HepG2 (cell line): ENCODE measurements around the gene CDT1. TPM values are rescaled to one million over a fixed set of nuclear protein-coding genes. Genes with fewer than 3 reads are reported as not detected.

Experiments
- ARID5B ChIP-seq: IDR thresholded peaks from 2 replicates; pipeline ENCODE4 v1.4.0; 2020; ENCODE audit warnings: mild to moderate bottlenecking, missing genetic modification reagents
- CBFB ChIP-seq: sonication (generic); formaldehyde crosslinking; IDR thresholded peaks from 2 replicates; pipeline ENCODE4 v1.4.0; 2020; ENCODE audit warnings: missing genetic modification reagents
- JDP2 ChIP-seq: sonication (generic); formaldehyde crosslinking; IDR thresholded peaks from 2 replicates; pipeline ENCODE4 v1.8.1; 2022; ENCODE audit warnings: missing genetic modification reagents, borderline replicate concordance
- MTERF4 ChIP-seq: sonication (generic); formaldehyde crosslinking; IDR thresholded peaks from 2 replicates; pipeline ENCODE4 v1.8.0; 2023; ENCODE audit warnings: mild to moderate bottlenecking, missing genetic modification reagents
- NR2C2 ChIP-seq: sonication (generic); formaldehyde crosslinking; IDR thresholded peaks from 2 replicates; pipeline ENCODE4 v1.4.0; 2020; ENCODE audit warnings: missing genetic modification reagents, mild to moderate bottlenecking, moderate library complexity, borderline replicate concordance
- PRPF4 ChIP-seq: fragments of 200-400 bp; formaldehyde crosslinking; IDR thresholded peaks from 2 replicates; pipeline ENCODE4 v1.6.1; 2016; ENCODE audit warnings: low read length, low read depth; ENCODE audit not compliant: poor library complexity, severe bottlenecking
- SALL2 ChIP-seq: sonication (generic); formaldehyde crosslinking; IDR thresholded peaks from 2 replicates; pipeline ENCODE4 v1.8.1; 2023; ENCODE audit warnings: mild to moderate bottlenecking, missing genetic modification reagents, inconsistent platforms
- TARDBP ChIP-seq: sonication (generic); formaldehyde crosslinking; IDR thresholded peaks from 2 replicates; pipeline ENCODE4 v1.8.0; 2022; ENCODE audit warnings: mild to moderate bottlenecking, missing genetic modification reagents
- TBX2 ChIP-seq: sonication (generic); formaldehyde crosslinking; IDR thresholded peaks from 2 replicates; pipeline ENCODE4 v1.5.0; 2020; ENCODE audit warnings: missing genetic modification reagents, mild to moderate bottlenecking, borderline replicate concordance
- TMF1 ChIP-seq: sonication (generic); formaldehyde crosslinking; IDR thresholded peaks from 2 replicates; pipeline ENCODE4 v1.8.1; 2022; ENCODE audit warnings: low read depth, missing genetic modification reagents
- ZBTB2 ChIP-seq: sonication (generic); formaldehyde crosslinking; IDR thresholded peaks from 2 replicates; pipeline ENCODE4 v1.8.0; 2022; ENCODE audit warnings: low read depth, missing genetic modification reagents
- ZMAT5 ChIP-seq: sonication (generic); formaldehyde crosslinking; IDR thresholded peaks from 2 replicates; pipeline ENCODE4 v1.5.0; 2020; ENCODE audit warnings: mild to moderate bottlenecking, low read depth, missing genetic modification reagents, borderline replicate concordance
- ZNF17 ChIP-seq: sonication (generic); formaldehyde crosslinking; IDR thresholded peaks from 2 replicates; pipeline ENCODE4 v1.5.0; 2020; ENCODE audit warnings: mild to moderate bottlenecking, missing genetic modification reagents
- ZNF282 ChIP-seq: fragments of 450-650 bp; IDR thresholded peaks from 2 replicates; pipeline ENCODE4 v1.6.1; 2018; ENCODE audit not compliant: partially characterized antibody
- ZNF329 ChIP-seq: sonication (generic); formaldehyde crosslinking; IDR thresholded peaks from 2 replicates; pipeline ENCODE4 v1.9.0; 2021; ENCODE audit warnings: low read depth, mild to moderate bottlenecking, missing genetic modification reagents
- ZNF431 ChIP-seq: sonication (generic); formaldehyde crosslinking; IDR thresholded peaks from 2 replicates; pipeline ENCODE4 v1.9.0; 2022; ENCODE audit warnings: missing genetic modification reagents, low read depth, mild to moderate bottlenecking, borderline replicate concordance
- ZNF574 ChIP-seq: sonication (generic); formaldehyde crosslinking; IDR thresholded peaks from 2 replicates; pipeline ENCODE4 v1.4.0; 2020; ENCODE audit warnings: missing genetic modification reagents
- ZNF674 ChIP-seq: sonication (generic); formaldehyde crosslinking; IDR thresholded peaks from 2 replicates; pipeline ENCODE4 v1.5.0; 2020; ENCODE audit warnings: low read depth, mild to moderate bottlenecking, missing genetic modification reagents
- ZNF703 ChIP-seq: sonication (generic); formaldehyde crosslinking; IDR thresholded peaks from 2 replicates; pipeline ENCODE4 v1.5.1; 2020; ENCODE audit warnings: missing genetic modification reagents, mild to moderate bottlenecking, moderate library complexity, borderline replicate concordance
- polyA plus RNA-seq, 8 experiments: library from polyadenylated mRNA; depleted of rRNA in 3 of 8; stranded (reverse) in 7 of 8; unstranded in 1 of 8; fragments of >200 nt; fragmentation: Illumina TruSeq in 4 of 8; extraction: Trizol in 4 of 8; gene quantifications; 2 replicates each; pipeline versions ENCODE4 v1.2.1 to v1.2.3, GENCODE V29; 2011 to 2016; ENCODE audit warnings: low read depth in 4 of 8, missing spikeins in 1 of 8, mixed read lengths in 1 of 8; ENCODE audit not compliant: insufficient read depth in 1 of 8
- total RNA-seq, 5 experiments: library from RNA; depleted of rRNA; stranded (reverse); fragments of >200 nt; fragmentation: Illumina TruSeq; extraction: Trizol; gene quantifications; 2 replicates each; pipeline ENCODE4 v1.2.3, GENCODE V29; 2016; ENCODE audit warnings: low read depth in 1 of 5

Gene CDT1
- total and polyA plus RNA-seq, 2 of the 13 experiments (the other 11 are each of a cell fraction or from before 2014, with no cell fraction given): 23.1 to 23.8 TPM

GRCh38 chr16:88811769-88812512, 8.4 kb downstream of the CDT1 start, which contains the start of gene APRT (continued):
- TF ChIP-seq ZNF574 (CRISPR knock-in tag) (peak; percentile 35; the same call in 1 of the 2 replicates), ZNF282 (no peak), PRPF4 (no peak), TMF1 (peak; percentile 95), NR2C2 (CRISPR knock-in tag) (peak; percentile 56; the same call in 1 of the 2 replicates), MTERF4 (CRISPR knock-in tag) (peak; percentile 91), TARDBP (CRISPR knock-in tag) (peak; percentile 75), TBX2 (CRISPR knock-in tag) (peak; percentile 44), ZNF703 (CRISPR knock-in tag) (no peak), ZMAT5 (CRISPR knock-in tag) (no peak), CBFB (CRISPR knock-in tag) (no peak), ZNF17 (CRISPR knock-in tag) (no peak; the same call in 1 of the 2 replicates), ZBTB2 (CRISPR knock-in tag) (no peak; the same call in 1 of the 2 replicates), JDP2 (CRISPR knock-in tag) (no peak), SALL2 (CRISPR knock-in tag) (peak; percentile 38; the same call in 1 of the 2 replicates), ZNF674 (CRISPR knock-in tag) (peak; percentile 95), ZNF431 (CRISPR knock-in tag) (peak; percentile 74; the same call in 1 of the 2 replicates), ZNF329 (no peak), ARID5B (CRISPR knock-in tag) (peak; percentile 26; the same call in 1 of the 2 replicates)
